NCI-H526 (cell line): ENCODE results near the gene SMAD6.
"Not testable (repeated sequence)": the region's sequence is repeated elsewhere in the genome, so short reads cannot be mapped to it uniquely, and the experiment has no call there.

ENCODE experiments used
- DNase-seq, 2 experiments: peaks; one replicate each; lab custom pipeline; 2025; lab: John Stamatoyannopoulos, UW

Gene SMAD6

DNA sequence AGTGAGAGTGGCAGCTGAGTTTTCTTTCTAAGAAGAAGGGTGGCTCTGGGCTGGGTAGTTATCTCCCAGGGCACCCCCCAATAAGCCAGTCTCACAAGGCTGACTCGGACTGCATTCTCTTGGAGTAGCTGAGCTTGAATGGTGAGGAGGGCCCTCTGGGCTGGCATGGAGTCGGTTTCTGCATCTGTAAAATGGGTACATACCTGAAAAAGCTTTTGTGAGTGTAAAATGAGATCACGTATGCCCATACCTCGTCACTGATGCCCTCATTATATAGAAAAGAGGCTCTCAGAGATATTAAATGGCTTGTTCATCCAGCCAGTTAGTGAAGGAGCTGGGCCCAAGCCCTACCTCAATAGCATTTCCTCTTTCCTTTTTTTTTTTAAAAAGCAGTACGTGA lies 41.2 kb downstream of the SMAD6 start:
- DNase-seq: no peak

GRCh38 chr15:66743703-66744536 lies 41.9 kb downstream of the SMAD6 start:
- DNase-seq: no peak

GRCh38 chr15:66744610-66745279 lies 42.7 kb downstream of the SMAD6 start:
- no peak for DNase-seq

DNA sequence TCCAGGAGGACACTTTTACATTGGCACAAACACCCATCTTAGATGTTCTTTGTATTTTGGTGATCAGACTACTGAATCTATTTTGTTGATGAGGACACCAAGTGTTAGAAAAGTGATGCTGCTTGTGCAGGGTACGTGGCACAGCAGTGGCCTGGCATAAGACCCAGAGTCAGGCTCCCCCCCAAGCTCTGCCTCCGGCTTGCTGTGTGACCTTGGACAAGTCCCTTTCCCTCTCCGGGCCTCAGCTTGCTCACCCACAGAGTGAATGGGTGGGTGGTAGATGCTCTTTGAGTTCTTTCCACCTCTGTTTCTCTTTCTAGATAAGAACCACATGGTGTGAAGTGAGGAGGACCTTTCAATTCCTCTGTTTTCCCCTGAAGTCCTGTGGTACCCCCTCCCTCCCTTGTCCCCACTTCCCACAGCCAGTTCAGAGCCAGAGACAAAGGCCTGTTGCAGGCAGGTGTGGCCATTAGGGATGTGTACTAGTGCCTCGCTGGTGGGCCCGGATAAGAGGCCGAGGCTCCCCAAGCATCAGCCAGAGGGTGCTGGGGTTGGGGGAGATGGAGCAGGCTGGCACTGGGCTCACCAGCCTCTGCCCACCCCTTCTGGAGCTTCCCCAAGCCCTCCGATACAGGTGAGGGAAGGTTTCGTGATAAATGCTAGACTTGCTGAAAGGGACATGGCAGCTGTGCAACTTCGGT lies 43.6 kb downstream of the SMAD6 start:
- DNase-seq: no peak

DNA sequence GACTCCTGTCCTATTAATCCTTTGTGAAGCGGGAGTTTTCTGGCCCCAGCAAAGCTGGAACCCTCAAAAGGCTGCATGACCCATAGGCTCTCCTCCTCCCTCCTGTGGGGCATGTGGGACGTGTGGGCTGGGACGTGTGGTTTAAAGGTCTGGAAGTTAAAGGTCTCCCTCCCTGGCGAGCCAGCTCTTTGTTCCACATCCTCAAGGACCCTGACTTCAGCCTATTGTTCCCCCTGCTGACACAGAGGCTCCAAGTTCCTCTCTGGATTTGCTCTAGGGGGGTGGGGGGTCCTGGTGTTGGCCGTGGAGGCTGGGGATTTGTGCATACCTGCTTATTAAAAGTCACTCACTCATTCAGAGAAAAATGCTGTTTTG lies 44.2 kb downstream of the SMAD6 start:
- DNase-seq: no peak

GRCh38 chr15:66747223-66747622 lies 45.2 kb downstream of the SMAD6 start:
- DNase-seq: no peak

- no peak for DNase-seq
These were observed 46.1 kb downstream of the SMAD6 start for GRCh38 chr15:66747886-66748707.

DNA sequence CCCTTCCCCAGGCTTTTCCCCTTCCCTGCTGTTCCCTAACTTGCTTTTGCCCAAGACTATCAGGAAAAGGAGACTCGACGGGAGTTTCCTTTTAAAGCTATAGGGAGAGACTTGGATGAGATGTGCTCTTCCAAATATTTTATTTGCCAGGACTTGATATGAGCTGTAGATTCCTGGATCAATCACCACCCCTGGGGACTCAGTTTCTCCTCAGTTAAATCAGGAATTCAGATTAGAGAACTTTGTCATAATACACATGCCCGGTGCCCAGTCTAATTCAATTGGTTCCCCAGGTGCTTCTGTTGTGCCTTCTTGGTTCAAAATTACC lies 46.6 kb downstream of the SMAD6 start:
- no peak for DNase-seq

DNA sequence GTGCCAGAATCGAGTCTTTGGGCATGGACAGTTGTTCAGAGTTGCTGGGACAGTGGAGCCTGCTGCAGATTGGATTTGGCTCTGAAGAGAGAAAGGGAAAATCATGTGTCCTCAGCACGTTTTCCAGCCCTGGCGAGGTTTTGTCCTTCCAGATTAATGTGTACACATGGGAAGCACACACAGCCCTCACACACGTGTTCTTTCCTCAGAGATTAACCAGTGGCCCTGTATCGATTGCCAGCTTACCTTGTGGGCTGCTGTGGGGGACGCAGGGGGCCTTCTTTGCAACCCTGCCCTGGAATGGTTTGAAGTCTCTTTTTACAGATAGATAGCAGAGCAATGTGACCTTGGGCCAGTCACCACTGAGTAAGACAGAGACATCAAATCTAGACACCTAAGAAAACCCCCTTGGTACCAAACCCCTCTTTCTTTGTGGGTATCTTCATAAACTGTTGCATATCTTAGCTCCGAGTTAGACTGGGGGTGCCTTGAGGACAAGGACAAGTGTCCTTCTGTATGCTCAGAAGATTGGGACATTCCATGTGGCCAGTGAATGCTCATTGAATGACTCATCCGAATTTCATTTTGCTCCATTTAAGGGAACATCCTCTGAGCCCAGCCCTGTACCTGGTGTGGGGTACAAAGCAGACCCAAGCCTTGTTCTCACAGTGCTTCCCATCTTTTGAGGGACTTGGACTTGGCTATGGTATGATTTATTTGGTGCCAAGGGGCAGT lies 48.0 kb downstream of the SMAD6 start:
- DNase-seq: no peak

DNA sequence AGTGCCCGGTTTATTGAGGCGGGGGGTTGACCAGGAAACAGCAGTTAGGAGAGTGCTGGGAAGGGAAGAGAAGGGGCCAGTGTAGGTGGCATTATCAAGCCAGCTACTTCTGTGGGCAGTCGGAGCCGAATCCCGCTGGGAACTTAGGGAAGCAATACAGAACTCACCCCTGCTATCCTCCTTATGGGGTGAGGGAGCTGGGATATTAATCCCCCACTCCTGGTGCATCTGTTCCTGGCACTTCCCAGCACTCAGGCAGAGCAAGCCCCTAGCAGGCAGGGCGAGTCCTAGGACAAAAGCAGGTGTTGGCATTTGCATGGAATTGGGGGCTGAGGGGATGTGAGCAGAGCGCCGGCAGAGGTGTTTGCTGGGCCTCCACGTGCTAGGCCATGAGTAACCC lies 48.6 kb downstream of the SMAD6 start:
- DNase-seq: no peak

DNA sequence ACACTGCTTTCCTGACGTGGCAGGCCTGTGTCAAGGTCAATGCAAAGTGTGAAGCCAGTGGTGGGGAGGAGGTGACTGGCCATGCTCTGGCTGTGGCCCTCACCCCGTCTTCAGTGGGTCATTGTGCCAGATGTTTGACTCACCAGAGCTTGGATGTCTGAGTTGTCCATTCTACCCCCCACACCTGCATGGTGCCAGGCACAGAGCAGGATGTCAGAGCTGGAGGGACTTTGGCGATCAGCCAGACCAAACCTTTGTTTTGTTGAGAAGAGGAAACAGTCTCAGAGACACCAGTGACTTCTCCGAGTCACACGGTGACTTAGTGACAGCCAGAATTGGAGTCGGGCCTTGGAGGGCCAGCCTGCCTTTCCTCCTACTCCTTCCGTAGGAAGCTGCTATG lies 49.5 kb downstream of the SMAD6 start:
- no peak for DNase-seq

GRCh38 chr15:66752078-66752477 lies 50.0 kb downstream of the SMAD6 start:
- no peak for DNase-seq

DNA sequence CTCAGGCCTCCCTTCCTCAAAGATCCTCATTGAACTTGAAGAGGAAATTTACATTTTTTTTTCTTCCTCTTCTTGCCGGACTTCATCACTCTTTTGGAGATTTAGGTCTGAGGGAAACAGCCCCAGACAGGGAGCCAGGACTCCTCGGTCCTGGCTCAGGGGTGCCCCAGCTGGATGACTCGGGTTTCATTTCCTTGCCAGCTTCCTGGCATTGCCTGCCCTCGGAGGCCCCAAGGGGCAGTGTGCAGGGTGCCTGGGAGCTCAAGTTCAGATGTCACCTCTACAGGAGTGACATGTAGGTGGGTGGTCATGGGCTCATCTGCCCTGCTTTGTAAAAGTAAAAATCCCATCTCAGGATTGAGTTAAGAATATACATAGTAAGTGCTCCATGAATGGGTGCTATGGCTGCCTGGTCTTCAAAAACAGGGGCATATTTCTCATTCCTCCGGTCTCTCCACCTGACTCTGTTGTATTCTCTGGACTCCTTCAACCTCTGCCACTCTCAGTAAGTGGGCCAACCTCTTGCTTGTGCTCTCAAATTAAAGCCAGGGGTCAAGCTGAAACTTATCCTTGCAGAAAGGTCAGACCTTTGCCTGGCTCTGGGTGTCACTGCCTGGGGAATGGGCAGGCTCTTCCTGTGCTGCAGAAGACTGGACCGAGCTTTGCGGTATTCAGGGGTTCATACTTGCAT lies 51.8 kb downstream of the SMAD6 start:
- no peak for DNase-seq

DNA sequence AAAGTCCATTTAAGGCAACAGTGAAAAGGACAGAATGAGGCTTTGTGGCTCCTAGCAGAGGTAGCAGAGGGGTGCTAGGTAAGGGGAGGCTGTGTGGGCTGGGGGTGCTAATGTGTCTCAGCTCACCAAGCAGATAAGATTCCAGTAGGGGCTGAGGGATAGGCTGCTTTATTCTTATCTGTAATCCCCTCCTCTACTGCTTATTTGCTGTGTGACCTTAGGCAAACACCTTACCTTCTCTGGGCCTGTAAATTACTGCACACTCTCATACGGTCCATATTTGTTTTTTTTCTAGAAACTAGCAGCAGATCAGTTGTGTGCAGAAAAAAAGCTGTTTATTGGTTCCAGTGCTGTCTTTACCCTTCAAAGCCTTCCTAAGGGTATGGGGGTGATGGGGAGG lies 52.8 kb downstream of the SMAD6 start:
- no peak for DNase-seq

GRCh38 chr15:66755298-66756068 lies 53.4 kb downstream of the SMAD6 start:
- DNase-seq: no peak

GRCh38 chr15:66756295-66756694 lies 54.3 kb downstream of the SMAD6 start:
- no peak for DNase-seq

DNA sequence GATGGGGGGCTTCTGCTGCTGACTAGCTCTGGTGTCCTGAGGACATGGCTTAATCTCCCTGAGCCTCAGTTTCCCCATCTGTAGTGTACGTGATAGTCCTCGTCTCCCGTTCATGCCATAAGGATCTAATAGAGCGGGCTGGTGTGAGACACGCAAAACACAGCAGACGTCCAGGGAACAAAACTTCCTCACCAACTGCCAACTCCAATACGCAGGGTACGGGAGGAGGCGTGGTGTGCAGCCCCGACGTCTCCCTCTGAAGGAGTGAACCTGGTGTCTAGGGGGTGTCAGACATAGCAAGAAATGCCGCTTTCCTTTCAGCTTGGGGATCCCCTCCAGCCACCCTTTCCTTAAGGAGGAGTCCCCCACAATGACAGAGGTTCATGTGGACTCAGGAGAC lies 55.0 kb downstream of the SMAD6 start:
- no peak for DNase-seq

DNA sequence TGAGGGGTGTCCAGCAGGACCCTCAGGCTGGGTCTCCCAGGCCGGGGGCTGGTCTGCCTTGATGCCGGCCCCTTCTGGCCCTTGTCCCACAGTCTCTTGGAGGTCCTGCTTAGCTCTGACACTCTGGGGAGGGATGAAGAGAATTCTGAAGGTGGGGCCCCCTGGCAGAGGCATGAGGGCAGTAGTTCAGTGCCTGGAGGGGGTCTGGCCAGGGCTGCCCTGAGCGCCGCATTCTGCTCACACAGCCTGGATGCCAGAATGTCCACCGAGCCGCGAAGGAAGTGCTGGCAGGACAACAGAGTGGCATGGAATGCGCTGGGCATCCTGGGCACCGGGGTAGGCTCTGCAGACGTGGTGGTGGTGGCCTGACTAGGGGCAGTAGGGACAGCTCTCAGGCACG lies 55.5 kb downstream of the SMAD6 start:
- no peak for DNase-seq

- DNase-seq: not testable (repeated sequence)
These were observed 56.2 kb downstream of the SMAD6 start for GRCh38 chr15:66758217-66758616.

DNA sequence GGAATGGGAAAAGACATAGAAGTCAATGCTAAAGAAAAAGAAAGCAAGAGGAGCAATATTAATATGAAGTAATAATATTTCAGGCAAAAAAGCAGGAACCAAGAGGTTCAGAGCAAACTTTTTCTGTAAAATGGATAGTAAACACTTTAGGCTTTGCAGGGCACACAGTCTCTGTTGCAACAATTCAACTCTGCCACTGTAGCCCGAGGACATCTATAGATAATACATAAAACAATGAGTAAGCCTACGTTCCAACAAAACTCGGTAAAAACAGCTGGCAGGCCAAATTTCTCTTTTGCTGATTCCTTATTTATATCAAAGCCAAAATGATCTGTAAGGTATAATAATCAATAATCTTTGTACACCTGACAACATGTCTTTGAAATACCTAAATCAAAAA lies 56.8 kb downstream of the SMAD6 start:
- DNase-seq: no peak
